GM18502 (cell line): ENCODE data around the gene OLFML3.
"Not testable (repeated sequence)": the region's sequence is repeated elsewhere in the genome, so short reads cannot be mapped to it uniquely, and the experiment has no call there.

Experiments
- ATAC-seq: cut with Tn5 transposase; IDR thresholded peaks from one replicate; pipeline ENCODE4 v1.9.1; 2021; ENCODE audit warnings: mild to moderate bottlenecking; ENCODE audit not compliant: unreplicated experiment, poor library complexity

Gene OLFML3

DNA sequence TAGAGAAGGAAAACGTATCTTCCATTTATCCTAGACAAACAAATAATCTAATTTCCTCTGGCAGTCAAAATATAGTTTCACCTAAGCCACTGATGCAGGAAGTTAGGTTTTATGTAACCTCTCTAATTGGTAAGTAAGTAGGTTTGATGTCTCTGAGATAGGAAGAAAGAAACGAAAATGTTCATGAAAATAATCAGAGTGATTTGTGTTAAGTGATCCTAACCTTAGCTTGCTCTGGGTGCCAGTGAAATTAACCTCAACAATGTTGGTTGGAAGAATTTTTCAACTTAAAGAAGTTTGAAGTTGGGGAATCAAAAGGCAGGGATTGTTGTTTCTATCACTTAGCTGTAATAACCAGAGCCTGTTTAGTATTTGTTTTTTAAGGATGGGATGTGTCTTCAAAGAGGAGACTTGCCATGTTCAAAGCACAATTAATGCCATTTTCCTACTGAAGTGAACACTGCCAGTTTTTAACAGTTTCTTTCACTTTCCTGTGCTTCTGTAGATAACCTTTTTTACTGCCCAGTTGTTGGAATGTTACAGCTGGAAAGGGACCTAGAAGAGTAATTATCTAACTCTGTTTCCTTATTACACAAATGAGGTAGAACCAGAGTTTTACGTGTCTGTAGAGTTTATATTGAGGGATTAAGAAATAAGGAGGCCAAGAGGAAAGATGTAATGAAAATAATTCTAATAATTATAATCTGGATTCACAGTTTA is 31.7 kb upstream of the OLFML3 start:
- no peak for ATAC-seq

DNA sequence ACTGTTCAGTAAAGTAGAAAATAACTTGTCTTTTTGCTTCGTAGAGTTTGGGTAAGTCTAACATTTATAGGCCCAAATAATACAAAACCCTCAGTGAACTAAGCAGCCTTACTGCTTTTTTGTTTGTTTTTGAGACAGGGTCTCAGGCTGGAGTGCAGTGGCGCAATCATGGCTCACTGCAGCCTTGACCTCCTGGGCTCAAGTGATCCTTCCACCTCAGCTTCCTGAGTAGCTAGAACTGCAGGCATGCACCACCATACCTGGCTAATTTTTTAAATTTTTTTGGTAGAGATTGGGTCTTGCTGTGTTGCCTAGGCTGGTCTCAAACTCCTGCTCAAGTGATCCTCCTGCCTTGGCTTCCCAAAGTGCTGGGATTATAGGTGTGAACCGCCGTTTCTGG is 31.1 kb upstream of the OLFML3 start:
- ATAC-seq = not testable (repeated sequence)

DNA sequence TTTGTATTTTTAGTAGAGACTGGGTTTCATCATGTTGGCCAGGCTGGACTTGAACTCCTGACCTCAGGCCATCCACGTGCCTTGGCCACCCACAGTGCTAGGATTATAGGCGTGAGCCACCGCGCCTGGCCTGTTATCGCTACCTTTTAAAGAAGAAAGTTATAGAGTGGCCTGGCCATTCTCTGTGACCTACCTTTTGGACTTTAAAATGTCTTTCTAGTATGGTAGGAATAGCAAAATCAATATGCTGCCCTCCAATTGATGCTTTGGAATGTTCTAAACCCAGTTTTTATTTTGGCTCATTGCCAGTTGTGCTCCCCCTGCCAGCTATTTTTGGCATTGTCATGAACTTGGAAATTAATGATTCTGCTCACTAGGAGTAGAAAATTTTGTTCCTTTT is 30.3 kb upstream of the OLFML3 start:
- no peak for ATAC-seq

DNA sequence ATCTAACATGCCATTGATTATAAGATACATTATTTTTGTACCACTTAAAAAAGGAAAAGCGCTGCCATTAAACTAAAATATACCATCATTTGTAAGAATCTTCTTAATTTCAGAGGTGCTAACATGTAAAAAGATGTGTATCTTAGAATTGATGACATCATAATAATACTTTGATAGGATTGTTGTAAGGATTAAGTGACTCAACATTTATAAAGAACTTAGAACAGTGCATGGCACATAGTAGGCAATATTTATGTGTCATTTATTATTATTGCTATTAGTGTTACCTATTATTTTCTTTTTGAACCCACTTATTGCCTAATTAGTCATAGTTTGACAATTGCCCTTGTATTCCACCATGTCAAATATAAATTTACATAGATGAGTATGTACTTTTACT is 28.4 kb upstream of the OLFML3 start:
- ATAC-seq = no peak

DNA sequence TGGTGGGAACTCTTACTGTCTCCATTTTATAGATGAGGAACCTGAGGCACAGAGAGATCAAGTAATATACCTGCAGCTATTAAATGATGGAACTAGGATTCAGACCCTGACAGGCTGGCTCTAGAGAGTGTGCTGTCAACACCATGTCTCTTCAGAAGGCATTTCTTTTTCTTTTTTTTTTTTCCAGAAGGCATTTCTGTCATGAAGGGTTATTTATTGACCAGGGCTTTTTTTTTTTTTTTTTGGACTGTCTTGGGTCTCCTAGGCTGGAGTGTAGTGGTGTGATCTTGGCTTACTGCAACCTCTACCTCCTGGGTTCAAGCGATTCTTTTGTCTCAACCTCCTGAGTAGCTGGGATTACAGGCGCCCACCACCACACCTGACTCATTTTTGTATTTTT is 27.6 kb upstream of the OLFML3 start:
- no peak for ATAC-seq

DNA sequence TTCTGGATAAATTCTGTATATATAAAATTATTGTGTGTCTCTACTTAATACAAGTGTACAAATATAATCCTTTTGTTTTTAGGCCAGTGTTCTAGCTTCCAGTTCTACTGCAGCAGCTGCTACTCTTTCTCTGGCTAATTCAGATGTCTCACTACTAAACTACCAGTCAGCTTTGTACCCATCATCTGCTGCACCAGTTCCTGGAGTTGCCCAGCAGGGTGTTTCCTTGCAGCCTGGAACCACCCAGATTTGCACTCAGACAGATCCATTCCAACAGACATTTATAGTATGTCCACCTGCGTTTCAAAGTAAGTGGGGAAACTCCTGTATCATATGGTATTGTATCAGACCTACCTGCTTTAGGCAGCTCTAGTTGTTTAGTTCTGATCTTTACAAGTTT is 21.3 kb upstream of the OLFML3 start:
- ATAC-seq = no peak

DNA sequence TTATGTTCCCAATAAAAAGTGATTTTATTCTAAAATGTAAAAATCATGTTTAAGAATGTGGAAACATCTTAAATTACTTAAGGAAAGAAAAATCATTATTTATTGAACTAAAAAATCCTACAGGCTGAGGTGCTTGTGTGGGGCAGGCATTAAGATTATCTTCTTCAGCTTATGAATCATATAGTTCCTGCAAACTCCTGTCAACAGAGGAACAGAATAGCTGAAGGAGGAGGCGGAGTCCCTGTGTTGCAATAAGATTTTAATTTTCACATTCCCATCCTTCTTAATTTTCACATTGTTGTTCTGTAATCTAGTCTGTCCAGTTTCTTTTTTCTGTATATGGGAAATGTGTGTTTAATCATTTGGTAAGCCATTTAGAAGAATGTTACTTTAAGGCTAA is 20.6 kb upstream of the OLFML3 start:
- ATAC-seq = no peak

DNA sequence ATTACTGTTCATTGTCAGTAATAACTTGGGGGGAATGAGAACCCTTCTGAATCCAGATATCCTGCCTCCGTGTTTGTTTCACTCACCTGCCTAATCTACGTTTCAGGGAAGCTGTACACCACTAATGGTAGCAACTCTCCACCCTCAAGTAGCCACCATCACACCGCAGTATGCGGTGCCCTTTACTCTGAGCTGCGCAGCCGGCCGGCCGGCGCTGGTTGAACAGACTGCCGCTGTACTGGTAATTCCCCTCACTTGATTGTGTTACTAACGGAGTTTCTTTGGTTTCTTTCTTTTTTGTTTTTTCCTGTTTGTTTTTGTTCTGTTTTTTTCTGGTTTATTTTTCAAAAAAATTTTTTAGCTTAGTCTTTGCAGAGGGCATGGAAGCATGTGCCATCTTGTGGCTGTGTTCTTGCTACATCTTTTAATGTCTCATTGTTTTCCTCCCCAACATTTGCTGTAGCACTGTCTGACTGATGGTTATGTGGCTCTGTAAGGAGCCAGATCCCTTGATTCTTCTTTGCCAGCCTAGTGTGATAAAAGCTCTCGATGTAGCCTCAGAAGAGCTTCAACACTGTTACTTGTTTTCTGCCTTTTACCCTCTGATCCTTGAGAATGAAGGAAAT is 15.9 kb upstream of the OLFML3 start:
- ATAC-seq = no peak

DNA sequence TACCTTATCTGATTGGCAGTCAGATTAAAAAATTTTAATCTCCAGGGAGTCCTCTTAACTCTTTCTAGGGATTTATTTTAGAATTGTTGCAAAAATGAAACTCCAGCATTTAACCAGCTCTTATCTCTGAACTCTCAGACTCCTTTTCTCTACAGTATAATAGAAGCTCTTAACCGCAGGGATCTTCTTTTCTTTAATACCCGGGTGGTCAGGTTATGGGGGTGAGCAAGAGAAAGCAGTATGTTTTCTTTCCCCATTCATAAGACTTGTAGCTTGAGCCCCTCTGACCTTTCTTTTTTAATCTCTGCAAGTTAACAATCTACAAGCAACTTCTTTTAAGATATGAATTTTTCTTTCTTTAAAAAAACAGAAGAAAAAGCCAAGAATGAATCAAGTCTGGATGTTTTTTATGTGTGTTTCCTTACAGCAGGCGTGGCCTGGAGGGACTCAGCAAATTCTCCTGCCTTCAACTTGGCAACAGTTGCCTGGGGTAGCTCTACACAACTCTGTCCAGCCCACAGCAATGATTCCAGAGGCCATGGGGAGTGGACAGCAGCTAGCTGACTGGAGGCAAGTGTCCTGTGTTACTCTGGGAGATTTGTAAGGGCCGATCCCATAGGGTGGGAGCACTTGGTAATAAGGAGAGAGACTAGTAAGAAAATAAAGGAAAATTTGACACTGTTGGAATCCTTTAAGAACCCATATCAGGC is 13.4 kb upstream of the OLFML3 start:
- no peak for ATAC-seq

DNA sequence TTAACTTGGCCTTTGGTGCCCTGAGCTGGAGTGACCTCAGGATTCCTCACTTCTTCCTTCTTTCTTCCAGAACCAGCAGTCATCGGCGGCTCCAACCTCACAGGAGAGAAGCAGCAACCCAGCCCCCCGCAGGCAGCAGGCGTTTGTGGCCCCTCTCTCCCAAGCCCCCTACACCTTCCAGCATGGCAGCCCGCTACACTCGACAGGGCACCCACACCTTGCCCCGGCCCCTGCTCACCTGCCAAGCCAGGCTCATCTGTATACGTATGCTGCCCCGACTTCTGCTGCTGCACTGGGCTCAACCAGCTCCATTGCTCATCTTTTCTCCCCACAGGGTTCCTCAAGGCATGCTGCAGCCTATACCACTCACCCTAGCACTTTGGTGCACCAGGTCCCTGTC is 6.3 kb upstream of the OLFML3 start:
- no peak for ATAC-seq

DNA sequence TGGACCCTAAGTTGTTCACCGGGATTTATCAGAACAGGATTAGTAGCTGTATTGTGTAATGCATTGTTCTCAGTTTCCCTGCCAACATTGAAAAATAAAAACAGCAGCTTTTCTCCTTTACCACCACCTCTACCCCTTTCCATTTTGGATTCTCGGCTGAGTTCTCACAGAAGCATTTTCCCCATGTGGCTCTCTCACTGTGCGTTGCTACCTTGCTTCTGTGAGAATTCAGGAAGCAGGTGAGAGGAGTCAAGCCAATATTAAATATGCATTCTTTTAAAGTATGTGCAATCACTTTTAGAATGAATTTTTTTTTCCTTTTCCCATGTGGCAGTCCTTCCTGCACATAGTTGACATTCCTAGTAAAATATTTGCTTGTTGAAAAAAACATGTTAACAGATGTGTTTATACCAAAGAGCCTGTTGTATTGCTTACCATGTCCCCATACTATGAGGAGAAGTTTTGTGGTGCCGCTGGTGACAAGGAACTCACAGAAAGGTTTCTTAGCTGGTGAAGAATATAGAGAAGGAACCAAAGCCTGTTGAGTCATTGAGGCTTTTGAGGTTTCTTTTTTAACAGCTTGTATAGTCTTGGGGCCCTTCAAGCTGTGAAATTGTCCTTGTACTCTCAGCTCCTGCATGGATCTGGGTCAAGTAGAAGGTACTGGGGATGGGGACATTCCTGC is 3.9 kb upstream of the OLFML3 start:
- no peak for ATAC-seq

DNA sequence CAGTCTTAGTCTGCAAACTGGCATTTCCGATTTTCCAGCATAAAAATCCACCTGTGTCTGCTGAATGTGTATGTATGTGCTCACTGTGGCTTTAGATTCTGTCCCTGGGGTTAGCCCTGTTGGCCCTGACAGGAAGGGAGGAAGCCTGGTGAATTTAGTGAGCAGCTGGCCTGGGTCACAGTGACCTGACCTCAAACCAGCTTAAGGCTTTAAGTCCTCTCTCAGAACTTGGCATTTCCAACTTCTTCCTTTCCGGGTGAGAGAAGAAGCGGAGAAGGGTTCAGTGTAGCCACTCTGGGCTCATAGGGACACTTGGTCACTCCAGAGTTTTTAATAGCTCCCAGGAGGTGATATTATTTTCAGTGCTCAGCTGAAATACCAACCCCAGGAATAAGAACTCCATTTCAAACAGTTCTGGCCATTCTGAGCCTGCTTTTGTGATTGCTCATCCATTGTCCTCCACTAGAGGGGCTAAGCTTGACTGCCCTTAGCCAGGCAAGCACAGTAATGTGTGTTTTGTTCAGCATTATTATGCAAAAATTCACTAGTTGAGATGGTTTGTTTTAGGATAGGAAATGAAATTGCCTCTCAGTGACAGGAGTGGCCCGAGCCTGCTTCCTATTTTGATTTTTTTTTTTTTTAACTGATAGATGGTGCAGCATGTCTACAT is 2.5 kb upstream of the OLFML3 start:
- no peak for ATAC-seq

DNA sequence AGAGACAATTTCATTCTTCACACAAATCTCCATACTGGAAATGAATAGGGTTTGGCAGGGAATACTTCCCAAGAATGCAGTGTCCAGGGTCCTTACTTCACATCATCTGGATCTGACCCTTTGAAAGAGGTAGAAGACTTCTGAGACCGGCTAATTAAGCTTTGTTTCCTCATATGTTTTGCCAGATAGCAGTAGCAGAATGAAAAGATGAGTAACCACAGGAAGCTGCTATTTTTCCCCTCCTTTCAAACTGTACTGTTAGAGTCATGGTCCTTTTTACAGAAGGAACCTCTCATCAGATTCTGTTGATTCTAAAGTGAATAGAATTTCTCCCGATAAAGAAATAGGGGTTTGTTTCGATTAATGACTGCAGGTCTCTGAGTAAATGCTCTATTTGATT is 1.4 kb upstream of the OLFML3 start:
- ATAC-seq = no peak

DNA sequence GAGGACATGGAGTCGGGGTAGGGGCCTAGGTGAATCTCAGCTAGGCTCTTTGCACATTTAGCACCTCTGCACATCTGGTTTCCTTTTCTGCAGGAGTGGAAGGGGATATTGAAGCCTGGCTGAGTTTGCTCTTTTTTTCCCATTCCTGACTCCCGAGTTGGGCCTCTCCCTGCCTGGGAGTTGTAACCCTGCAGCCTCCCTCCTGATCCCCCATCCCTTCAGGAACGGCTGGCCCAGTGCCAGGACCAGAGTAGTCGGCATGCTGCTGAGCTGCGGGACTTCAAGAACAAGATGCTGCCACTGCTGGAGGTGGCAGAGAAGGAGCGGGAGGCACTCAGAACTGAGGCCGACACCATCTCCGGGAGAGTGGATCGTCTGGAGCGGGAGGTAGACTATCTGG is 836 bp downstream of the OLFML3 start:
- ATAC-seq = no peak

DNA sequence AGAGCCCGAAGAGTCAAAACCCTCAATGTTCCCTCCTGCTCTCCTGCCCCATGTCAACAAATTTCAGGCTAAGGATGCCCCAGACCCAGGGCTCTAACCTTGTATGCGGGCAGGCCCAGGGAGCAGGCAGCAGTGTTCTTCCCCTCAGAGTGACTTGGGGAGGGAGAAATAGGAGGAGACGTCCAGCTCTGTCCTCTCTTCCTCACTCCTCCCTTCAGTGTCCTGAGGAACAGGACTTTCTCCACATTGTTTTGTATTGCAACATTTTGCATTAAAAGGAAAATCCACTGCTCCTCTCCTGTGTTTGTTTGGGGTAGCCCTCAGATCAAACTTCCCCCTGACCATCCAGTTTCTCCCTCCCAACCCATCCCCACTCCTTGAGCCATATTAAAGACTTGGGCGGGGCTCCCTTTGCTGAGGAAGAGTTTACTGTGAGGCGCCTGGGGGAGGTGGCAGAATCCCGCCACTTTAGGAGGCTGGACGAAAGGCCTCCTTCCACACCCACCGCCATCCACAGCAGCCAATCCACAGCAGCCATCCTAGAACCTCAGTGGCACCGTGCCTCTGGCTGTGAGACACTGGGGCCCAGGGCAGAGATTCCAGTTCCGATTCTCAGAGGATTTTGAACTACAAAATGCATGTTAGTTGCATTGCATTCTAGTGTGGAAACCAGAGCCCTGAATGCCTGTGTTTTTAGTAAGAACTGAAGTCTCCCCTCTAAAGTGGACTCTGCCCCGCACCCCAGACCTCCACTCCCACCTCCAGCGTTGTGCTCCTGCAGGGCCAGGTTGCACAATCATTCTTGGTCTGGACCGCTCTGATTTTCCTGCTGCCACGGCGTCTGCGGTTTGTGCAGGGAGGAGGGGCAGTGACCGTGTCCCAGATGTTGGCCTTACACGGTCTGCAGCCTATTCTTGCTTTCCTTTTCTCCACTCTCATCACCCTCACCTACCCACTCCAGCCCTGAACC is 3.0 kb downstream of the OLFML3 start:
- ATAC-seq = no peak

DNA sequence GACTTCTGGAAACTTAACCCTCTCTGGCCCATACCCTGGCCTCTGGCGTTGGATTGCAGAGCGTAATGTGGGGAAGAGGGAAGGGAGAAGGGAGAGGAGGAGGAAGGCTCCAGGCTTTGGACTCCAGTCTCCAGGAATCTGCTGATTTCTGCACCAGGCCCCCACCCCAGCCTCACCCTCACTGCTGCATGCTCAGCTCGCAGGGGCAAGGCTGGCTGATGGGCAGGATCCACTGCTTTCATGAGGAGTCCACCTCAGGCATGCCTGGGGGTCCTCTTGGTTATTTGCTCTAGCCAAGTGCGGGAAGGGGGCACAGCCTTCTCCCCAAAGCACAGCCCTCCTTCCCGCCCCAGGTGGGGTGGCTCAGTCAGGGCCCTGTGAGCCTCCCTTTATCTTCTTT is 3.7 kb downstream of the OLFML3 start:
- ATAC-seq = no peak

DNA sequence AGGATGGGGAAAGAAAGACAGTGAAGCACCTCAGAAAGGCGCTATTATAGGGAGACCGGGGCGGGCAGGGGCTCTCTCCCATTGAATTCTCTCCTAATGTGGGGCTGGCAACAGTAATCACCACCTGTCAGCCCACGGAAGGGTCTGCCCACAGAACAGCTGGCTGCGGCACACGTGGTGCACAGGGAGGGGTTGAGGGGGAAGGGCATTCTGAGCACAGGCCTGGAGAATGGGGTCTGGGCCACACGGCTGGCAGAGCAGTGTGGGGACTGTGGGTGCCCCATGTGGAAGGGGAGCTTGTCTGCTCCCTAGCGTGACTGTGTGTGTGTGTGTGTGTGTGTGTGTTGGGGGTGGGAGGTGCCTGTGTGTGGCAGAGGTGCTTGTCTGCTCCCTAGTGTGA is 4.1 kb downstream of the OLFML3 start:
- ATAC-seq = no peak

DNA sequence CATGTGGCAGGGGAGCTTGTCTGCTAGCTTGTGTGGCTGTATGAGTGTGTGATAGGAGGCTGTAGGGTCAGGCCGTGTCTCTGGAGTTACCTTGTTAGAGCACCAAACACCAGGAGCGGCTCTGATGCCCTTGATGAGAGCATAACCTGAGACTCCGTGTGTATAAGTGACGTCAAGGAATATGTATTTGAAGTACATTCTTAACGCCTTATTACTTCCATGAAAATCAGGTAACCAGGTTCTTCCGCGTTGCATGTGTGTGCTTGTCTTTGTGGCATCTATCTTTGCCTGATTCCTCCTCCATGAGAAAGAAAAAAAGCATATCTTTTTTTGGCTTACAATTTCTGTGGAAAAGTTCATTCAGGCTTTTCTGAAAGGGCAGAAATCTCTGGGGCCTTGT is 4.6 kb downstream of the OLFML3 start:
- no peak for ATAC-seq

DNA sequence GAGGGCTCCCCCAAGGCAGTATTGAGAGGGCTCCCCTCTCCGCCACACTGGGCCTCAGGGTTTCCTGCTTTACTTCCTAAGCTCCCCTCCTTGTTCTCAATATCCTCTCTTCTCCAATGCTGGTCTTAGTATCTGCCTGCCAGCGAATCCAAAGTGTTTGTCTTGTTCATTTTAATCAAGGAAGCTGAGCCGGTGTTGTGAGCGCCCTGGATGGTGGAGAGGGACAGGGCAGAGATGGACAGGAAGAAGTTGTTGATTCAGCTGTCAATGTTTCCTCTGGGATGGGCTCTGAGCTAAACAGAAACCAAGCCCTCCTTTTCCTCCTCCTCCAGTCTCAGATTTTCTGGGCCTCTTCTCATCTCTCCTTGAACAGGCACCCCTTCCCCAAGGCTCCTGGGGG is 5.4 kb downstream of the OLFML3 start:
- no peak for ATAC-seq

DNA sequence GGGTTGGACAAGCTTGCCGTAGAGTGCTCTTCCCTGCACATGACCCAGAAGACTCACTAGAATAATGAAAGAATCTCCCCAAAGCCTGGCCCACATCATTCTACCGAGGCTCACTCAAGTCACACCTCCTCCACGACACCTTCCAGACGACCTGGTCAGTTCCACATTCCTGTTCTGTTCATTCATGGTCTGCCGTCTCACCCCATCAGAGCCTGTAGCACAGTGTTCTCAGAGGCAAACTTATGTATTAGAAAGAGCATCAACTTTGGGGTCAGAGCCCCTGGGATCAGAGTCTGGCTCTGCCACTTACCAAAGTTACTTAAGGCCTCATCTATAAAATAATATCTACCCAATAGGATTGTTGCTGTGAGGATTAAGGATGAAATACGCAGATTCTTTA is 7.5 kb downstream of the OLFML3 start:
- ATAC-seq = no peak
